Rectal smooth muscle tissue (tissue), 1 donor: Measurements from ENCODE around the gene COL25A1.

Source experiments
- H3K27ac ChIP-seq: one replicate; pipeline ENCODE4 v1.7.0; 2013; ENCODE audit warnings: low read depth, low read length, inconsistent platforms
- H3K27me3 ChIP-seq: one replicate; pipeline ENCODE4 v1.7.0; 2013; ENCODE audit warnings: low read length; ENCODE audit not compliant: control insufficient read depth, insufficient read depth
- H3K36me3 ChIP-seq: one replicate; pipeline ENCODE4 v1.7.0; 2013; ENCODE audit warnings: low read length; ENCODE audit not compliant: control insufficient read depth, insufficient read depth
- H3K4me1 ChIP-seq: one replicate; pipeline ENCODE4 v1.7.0; 2013; ENCODE audit warnings: low read length; ENCODE audit not compliant: control insufficient read depth, insufficient read depth
- H3K4me3 ChIP-seq: one replicate; pipeline ENCODE4 v1.7.0; 2013; ENCODE audit warnings: low read length
- H3K9ac ChIP-seq: one replicate; pipeline ENCODE4 v1.7.0; 2013; ENCODE audit warnings: low read length

The COL25A1 gene

DNA sequence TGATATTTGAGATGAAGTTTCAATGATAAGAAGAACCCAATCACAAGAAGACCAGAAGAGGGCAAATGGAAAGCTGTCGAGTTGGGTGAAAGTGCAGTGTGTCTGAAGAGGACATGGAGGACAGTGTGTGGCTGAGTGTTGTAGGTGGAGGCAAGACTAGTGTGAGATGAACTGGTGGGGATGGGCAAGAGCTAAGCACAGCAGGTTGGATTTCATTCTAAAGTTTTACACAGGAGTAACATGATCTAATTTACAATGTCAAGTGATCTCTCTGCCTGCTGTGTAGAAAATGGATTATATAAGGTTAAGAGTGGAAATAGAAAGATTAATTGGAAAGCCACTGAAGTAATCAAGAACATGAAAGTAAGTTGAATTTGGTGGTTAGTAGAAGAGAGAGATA lies 331.0 kb downstream of the COL25A1 start:
- H3K4me3 ChIP-seq: no peak overlapping the region
- no peak overlapping the region for H3K9ac ChIP-seq
- no peak overlapping the region for H3K27ac ChIP-seq
- H3K36me3 ChIP-seq: no peaks in the 10 kb centered on the region
- H3K27me3 ChIP-seq: no peaks in the 10 kb centered on the region
- H3K4me1 ChIP-seq: no peaks in the 10 kb centered on the region

DNA sequence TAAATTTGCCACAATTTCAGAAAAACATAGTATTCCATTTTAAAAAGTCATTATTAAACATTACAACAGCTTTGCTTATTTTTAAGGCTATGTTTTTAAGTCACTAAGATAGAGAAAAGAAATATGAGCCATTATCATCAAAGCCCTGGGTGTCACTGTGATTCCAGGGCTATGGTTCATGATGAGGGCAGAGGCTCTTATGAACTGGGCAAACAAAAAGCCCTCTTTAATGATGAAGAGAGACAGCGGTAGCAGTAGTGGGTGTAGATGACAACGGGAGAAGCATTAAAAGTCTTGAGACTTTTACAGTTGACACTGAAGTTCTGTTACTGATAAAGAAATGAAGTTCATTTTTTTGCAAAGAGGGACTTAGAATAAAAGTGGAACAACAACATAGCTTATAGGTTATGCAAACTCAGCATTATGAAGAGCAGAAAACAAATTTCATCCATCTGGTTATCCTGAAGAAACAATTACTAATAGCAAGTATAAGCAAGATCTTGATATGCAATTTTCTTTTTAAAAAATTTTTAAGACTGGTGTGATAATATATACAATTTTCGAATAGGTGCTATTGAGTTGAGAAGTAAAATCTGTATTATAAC lies 336.9 kb downstream of the COL25A1 start:
- H3K4me3 ChIP-seq: no peak overlapping the region
- H3K9ac ChIP-seq: no peak overlapping the region
- no peaks in the 10 kb centered on the region for H3K4me1 ChIP-seq
- H3K27ac ChIP-seq: no peak overlapping the region
- H3K36me3 ChIP-seq: no peaks in the 10 kb centered on the region
- no peaks in the 10 kb centered on the region for H3K27me3 ChIP-seq

DNA sequence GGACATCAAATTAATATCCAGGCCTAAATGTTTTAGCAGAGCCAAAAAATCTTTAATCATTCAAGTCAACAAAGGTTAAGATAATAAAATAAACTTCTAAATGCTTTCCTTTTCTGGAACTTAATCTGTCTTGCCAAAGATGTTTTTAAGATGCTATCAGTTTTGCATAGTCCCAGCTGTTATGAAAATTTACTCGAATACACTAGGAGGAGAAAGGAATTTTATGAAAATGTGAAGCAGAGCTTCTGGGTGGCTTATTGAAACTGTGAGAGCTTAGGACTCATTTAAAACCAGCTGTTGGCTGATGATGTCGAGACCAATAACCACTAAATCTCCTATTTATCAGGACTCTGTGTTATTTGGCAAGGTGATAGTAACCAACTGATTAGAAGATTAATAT lies 337.4 kb downstream of the COL25A1 start:
- H3K9ac ChIP-seq: no peak overlapping the region
- no peak overlapping the region for H3K4me3 ChIP-seq
- no peak overlapping the region for H3K27ac ChIP-seq
- no peaks in the 10 kb centered on the region for H3K36me3 ChIP-seq
- no peaks in the 10 kb centered on the region for H3K4me1 ChIP-seq
- H3K27me3 ChIP-seq: no peaks in the 10 kb centered on the region

DNA sequence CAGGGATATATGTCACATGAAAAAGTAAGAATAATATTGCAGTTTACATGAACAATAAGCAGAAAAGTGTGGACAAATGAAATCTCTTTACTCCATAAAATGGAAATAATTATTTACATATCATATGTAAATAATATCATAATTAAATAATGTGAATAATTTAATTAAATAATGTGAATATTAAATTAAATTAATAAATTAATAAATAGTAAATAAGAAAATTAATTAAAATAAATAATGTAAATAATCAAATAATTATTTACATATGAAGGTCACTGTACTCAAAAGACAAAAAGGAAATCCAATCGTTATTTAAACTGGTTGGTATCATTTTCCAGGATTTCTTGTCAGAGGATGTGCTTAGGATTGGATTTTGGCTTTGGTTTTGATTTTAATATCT lies 338.5 kb downstream of the COL25A1 start:
- Histone ChIP-seq H3K27me3 (no peaks in the 10 kb centered on the region), H3K4me3 (no peak overlapping the region), H3K27ac (no peak overlapping the region), H3K36me3 (no peaks in the 10 kb centered on the region), H3K4me1 (no peaks in the 10 kb centered on the region), H3K9ac (no peak overlapping the region)

DNA sequence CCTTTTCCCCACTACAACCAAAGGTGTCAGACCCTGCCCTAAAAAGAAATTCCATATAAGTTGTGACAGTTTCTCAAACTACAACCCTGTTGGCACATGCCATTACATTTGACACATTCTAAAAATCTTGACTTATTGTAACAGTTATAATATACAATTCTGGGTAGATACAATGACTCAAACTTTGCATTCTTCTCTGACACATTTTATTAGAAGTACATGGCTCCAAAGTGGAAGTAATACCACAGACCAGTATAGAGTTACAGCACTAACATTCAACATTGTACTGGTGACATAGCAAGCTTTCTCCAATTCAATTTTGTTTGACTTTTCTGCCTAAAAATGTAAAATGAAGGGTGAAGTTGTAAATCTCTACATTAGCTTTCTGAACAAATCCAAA lies 343.0 kb downstream of the COL25A1 start:
- H3K27me3 ChIP-seq: no peaks in the 10 kb centered on the region
- no peak overlapping the region for H3K9ac ChIP-seq
- H3K36me3 ChIP-seq: no peaks in the 10 kb centered on the region
- H3K4me1 ChIP-seq: no peaks in the 10 kb centered on the region
- no peak overlapping the region for H3K27ac ChIP-seq
- no peak overlapping the region for H3K4me3 ChIP-seq

DNA sequence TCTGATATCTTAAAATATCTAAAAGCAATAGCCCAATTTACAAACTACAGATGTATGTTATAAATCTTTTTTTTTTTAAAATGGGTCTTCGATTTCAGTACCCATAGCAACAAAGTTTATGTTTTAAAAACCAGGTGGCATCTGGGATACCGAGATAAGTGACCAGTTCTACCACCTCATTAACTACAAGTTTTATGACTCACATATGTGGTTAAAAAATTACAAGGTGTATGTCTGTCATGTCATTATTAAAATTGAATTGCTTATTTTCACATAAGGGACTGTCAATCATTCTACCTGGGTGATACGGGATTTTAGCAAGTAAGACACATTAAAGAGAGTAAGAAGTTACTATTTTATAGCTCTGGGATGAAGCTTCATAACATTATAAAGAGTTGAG lies 347.6 kb downstream of the COL25A1 start:
- Histone ChIP-seq H3K4me3 (no peak overlapping the region), H3K27ac (no peak overlapping the region), H3K4me1 (no peaks in the 10 kb centered on the region), H3K9ac (no peak overlapping the region), H3K27me3 (no peaks in the 10 kb centered on the region), H3K36me3 (no peaks in the 10 kb centered on the region)

DNA sequence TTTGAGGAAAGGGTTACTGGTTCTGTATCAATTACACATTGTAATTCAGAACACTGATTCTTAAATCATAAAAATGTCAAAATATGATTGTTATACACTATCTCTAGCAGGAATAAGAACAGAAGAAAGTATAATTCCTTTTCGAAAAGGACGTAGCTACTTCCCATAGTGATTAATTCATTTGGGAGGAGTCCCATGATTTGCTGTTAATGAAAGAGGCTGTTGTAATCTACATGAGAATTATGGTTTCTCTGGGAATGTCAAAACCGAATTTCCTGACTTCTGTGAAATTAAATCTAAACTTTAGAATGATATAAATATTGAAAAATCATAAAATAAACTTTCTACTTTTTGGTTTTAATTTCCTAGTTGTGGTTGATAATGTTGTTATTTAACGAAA lies 348.5 kb downstream of the COL25A1 start:
- H3K27ac ChIP-seq: no peak overlapping the region
- no peak overlapping the region for H3K4me3 ChIP-seq
- H3K27me3 ChIP-seq: no peaks in the 10 kb centered on the region
- no peak overlapping the region for H3K9ac ChIP-seq
- no peaks in the 10 kb centered on the region for H3K36me3 ChIP-seq
- H3K4me1 ChIP-seq: no peaks in the 10 kb centered on the region

DNA sequence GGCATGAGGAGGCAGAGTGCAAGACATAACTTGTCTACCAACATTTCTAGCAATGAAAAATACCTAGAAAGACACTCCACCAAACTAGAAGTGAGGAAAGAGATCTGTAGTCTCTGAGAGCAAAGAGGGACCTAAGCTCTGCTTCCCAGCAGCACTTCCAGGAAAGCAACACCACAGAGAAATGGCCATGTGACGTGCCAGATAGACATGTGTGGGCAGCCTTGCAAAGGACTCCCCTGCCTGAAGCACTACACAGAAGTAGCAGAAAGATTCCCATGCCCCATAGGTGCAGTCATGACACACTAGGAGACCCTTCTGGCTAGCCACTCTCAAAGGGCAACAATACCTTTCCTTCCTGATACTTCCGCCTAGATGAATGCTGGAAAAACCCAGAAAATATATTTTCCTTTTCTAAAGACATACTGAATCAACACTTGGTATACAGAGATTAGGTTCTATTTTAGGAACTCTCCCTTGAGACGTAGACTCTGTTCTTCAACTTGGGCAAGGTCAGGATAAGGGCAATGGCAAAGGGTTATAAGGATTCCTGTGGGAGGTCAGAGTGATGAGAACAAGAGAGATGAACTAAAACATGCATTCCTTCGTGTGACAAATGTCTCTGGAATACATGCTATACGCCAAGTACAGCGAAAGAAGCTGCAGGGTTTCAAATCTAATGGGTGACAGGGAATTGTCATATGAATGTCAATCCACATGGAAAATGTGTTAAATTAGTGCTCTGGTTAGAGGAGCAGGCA lies 352.1 kb downstream of the COL25A1 start:
- Histone ChIP-seq H3K27ac (no peak overlapping the region), H3K4me3 (no peak overlapping the region), H3K27me3 (no peaks in the 10 kb centered on the region), H3K4me1 (no peaks in the 10 kb centered on the region), H3K9ac (no peak overlapping the region), H3K36me3 (no peaks in the 10 kb centered on the region)

DNA sequence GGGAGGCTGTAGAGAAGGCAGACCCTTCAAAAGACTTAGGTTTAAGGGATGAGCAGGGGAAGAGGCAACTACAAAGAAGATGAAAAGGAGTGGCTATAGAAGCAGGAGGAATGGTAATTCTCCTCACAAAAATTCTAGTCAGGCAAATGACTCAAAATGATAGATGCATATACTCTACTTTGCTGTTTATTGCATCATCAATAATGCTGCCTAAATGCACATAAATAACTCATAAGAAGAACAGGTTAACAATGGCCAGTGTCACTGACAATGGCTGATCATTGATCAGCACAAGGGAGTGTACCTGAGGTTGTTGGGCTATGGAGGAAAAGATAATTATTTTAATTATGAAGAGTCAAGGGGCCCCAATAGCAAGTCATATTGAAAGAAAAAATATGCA lies 354.9 kb downstream of the COL25A1 start:
- no peaks in the 10 kb centered on the region for H3K4me1 ChIP-seq
- H3K27me3 ChIP-seq: no peaks in the 10 kb centered on the region
- H3K4me3 ChIP-seq: no peak overlapping the region
- no peak overlapping the region for H3K9ac ChIP-seq
- no peaks in the 10 kb centered on the region for H3K36me3 ChIP-seq
- H3K27ac ChIP-seq: no peak overlapping the region

DNA sequence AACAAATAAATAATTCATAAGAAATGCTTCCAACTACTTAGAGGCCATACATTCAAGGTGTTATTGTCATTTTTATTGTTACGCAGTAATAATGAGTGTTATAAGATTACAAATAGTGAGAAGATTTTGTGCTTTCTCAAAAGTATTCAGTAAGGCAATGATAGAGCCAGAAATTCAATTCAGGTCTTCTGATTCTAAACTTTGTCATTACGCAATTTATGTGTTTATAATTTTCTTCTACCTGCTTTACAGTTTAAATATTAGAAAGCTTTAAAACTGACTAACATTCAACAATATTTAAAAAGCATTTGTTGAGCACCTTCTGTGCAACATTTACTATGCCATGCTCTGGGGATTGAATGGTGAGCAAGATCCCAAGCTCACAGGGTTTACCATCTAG lies 356.2 kb downstream of the COL25A1 start:
- Histone ChIP-seq H3K36me3 (no peaks in the 10 kb centered on the region), H3K9ac (no peak overlapping the region), H3K27ac (no peak overlapping the region), H3K27me3 (no peaks in the 10 kb centered on the region), H3K4me3 (no peak overlapping the region), H3K4me1 (no peaks in the 10 kb centered on the region)

DNA sequence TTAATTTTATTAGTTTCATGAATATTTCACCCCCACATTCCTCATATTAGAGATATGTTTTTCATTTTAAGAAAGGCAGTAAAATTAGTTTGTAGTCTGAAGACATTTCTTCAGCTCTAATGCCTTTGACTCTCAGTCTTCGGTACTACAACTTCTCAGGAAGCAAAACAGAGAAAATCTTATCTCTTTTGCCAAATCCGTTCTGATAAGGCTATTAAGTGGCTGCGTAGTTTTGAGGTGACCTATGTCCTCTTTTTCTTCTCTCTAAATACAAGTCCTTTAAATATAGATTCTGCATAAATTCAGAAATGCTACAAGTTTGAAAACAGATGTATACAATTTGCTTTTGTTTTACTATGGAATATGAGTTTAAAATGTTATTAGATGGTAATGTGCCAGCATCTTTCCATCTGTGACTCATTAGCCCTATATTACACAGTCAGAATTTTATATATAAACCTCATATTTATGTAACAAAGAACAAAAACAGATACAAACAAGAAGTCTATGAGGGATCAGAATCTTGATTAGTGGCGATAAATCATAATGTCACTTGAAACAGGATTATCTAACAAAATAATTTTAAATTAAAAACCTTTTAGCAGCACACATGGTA lies 358.4 kb downstream of the COL25A1 start:
- no peak overlapping the region for H3K27ac ChIP-seq
- H3K36me3 ChIP-seq: no peaks in the 10 kb centered on the region
- no peak overlapping the region for H3K9ac ChIP-seq
- no peaks in the 10 kb centered on the region for H3K4me1 ChIP-seq
- no peak overlapping the region for H3K4me3 ChIP-seq
- no peaks in the 10 kb centered on the region for H3K27me3 ChIP-seq

DNA sequence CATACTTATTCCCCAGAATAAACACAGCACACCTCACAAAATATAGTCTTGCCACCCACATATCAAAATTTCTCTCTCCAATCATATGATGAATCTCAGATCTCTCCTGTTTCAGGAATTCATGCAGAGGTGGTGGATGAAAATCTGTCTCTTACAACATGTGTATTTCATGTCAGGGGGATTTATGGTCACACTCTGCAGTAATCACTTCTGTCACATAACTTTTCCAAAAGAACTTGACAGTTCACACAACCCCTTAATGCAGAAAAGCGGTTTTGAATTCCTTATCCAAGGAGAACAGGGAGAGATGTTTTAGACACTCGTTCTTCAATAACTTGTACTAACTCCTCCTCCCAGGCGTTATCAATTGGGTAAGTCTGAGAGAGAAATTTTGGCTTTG lies 359.1 kb downstream of the COL25A1 start:
- Histone ChIP-seq H3K9ac (no peak overlapping the region), H3K27me3 (no peaks in the 10 kb centered on the region), H3K4me1 (no peaks in the 10 kb centered on the region), H3K27ac (no peak overlapping the region), H3K4me3 (no peak overlapping the region), H3K36me3 (no peaks in the 10 kb centered on the region)
